Measurements from ENCODE around the gene FRA10AC1.

Gene FRA10AC1

DNA sequence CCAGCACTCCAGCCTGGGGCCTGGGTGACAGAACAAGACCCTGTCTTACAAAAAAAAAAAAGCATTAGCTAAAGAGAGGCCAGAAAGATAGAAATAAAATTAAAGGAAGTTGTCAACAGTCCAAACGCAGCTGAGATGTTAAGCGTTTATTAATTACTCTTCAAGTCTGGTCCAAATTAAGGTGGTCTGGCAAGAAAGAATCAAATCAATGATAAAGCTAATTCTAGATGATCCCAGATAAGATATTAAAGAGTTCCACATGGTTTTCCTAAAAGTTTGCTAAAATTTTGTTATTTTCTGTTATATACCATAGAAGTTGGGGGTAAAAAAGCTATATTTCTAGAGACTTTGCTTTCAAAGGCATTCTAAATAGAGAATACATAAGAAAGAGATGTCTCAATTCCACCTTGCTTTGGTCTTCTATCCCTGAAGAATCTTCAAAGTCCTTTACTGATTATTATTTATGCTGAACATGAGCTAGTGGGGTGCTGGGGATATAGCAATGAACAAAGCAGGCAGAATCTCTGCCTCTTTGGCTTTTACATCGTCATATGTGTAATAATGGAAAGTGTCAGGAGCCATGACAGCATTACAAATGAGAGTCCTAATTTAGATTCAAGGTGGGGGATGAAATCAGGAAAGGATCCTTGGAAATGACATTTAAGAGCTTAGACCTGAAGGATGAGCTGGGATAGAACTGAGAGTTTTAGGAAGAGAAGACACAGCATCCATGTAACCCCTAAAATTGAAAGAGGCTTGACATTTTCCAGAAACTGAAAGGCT, 23.4 kb downstream of the FRA10AC1 start:
- H3K27me3 Mint-ChIP-seq, result no peaks in the 10 kb centered on the region
- no peaks in the 10 kb centered on the region for H3K9me3 Mint-ChIP-seq
- no peak overlapping the region for H3K4me3 Mint-ChIP-seq
- DNase-seq, result no peak
- peaks cover 13 to 31% of the 10 kb centered on the region in 2 donors for H3K36me3 Mint-ChIP-seq
- H3K4me1 Mint-ChIP-seq, result no peaks in the 10 kb centered on the region
- no peak for ATAC-seq (replicated peaks)
- H3K27ac Mint-ChIP-seq, result no peak overlapping the region

DNA sequence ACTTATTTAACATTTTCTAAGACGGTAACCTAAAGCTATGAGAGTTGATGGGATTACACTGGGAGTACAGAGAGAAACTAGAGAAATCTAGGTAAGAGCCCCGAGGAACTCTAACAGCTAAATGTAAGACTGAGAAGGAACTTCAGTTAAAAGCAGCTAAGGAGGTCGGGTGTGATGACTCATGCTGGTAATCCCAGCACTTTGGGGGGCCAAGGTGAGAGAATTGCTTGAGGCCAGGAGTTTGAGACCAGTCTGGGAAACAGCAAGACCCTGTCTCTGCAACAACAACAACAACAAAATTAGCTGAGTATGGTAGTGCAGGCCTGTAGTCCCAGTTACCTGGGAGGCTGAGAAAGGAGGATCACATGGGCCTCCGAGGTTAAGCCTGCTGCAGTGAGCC, 24.0 kb downstream of the FRA10AC1 start:
- H3K4me1 Mint-ChIP-seq, result no peaks in the 10 kb centered on the region
- DNase-seq (no peak), ATAC-seq (replicated peaks) (no peak)
- H3K27me3 Mint-ChIP-seq, result no peaks in the 10 kb centered on the region
- H3K9me3 Mint-ChIP-seq, result no peaks in the 10 kb centered on the region
- H3K27ac Mint-ChIP-seq, result no peak overlapping the region
- no peak overlapping the region for H3K4me3 Mint-ChIP-seq
- peaks cover 13 to 35% of the 10 kb centered on the region in 2 donors for H3K36me3 Mint-ChIP-seq

DNA sequence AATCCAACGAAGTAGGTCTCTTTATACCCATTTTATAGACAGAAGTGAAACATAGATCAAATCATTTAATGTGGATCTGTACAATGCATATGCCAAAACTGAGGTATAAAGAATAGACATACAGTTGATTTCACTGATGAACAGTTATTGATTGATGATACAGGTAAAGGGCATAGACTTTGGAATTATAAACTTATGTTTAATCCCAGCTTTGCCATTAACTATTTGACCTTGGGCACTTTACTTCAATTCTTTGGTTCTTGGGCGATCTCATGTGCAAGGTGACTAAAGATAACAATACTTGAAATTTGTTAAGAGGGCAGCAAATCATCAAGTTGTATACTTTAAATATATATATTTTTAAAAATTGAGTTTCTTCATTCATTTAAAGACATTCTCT, 28.6 kb downstream of the FRA10AC1 start:
- ATAC-seq (replicated peaks) (no peak), DNase-seq (no peak)
- Mint-ChIP-seq H3K36me3 (peaks cover 14 to 46% of the 10 kb centered on the region in 2 donors), H3K27me3 (no peaks in the 10 kb centered on the region), H3K4me3 (no peak overlapping the region), H3K4me1 (no peaks in the 10 kb centered on the region), H3K9me3 (no peaks in the 10 kb centered on the region), H3K27ac (no peak overlapping the region)

DNA sequence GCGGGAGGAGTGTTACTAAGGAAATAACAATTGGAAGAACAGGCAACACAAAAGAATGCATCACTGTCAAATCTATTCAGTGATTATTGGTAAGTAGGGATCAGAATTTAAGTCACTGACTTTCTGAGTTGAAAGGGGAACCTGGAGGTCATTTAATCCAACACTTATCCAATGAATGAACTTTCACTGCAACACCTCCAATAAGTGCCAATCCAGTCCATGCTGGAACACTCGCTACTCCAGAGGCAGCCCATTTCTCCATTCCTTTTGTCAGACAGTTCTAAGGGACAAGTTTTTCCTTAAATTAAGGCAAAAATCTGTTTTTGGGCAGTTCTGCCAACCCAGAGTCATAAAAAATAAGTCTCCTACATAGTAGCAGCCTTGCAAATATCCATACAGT, 29.5 kb downstream of the FRA10AC1 start:
- H3K9me3 Mint-ChIP-seq, result no peaks in the 10 kb centered on the region
- no peak overlapping the region for H3K4me3 Mint-ChIP-seq
- peaks cover 18 to 43% of the 10 kb centered on the region in 2 donors for H3K36me3 Mint-ChIP-seq
- H3K4me1 Mint-ChIP-seq, result no peaks in the 10 kb centered on the region
- H3K27me3 Mint-ChIP-seq, result no peaks in the 10 kb centered on the region
- ATAC-seq (replicated peaks) (no peak), DNase-seq (no peak)
- H3K27ac Mint-ChIP-seq, result no peak overlapping the region

DNA sequence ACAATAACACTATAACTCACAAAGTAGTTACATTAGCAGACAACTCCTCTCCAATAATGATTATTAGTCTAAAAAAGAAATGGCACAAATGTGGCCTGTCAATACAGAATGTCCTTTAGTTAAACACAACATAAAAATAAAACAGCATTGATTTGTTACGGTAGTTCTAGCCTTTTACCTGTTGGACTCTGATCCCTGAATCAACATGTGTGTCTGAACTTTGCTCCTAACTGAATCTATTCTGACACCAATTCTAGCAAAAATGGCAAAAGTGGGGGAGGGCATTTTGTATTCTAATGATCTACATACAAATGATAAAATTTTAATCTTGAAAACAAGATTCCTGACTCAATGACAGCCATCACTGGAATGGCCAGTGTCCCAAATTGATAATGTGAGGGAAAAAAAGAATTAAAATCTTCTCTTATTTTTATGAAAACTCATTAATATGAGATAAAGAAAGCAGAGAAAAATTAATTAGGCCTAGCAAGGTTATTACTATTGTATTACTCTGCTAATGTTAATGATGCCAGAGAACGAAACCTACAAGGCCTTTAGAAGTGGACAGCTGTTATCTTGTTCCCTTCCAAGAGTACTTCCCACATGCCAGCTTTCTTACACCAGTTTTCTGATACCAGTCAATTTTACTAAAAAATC, 30.2 kb downstream of the FRA10AC1 start:
- DNase-seq (no peak), ATAC-seq (replicated peaks) (no peak)
- H3K4me1 Mint-ChIP-seq, result no peaks in the 10 kb centered on the region
- H3K27ac Mint-ChIP-seq, result no peak overlapping the region
- peaks cover 15 to 40% of the 10 kb centered on the region in 2 donors for H3K36me3 Mint-ChIP-seq
- no peaks in the 10 kb centered on the region for H3K27me3 Mint-ChIP-seq
- no peaks in the 10 kb centered on the region for H3K9me3 Mint-ChIP-seq
- H3K4me3 Mint-ChIP-seq, result no peak overlapping the region

DNA sequence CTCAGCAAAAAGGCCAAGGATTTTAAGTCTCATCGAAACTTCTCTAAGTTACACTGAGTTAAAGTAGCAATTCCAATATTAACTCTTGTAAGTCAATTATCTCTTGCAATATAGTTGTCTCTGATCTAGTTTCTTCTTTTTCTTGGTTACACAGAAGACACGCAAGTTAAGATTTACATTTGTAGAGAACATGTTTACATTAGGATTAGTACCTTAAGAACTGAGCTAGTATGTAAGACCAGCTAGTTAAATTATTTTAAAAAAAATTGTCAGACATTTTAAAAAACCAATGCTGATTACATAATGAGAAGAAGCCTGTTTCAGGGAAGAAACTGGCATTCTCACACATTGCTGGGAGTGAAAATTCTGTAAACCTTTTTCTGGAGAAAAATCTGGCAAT, 31.4 kb downstream of the FRA10AC1 start:
- ATAC-seq (replicated peaks) (no peak), DNase-seq (no peak)
- Mint-ChIP-seq H3K27me3 (no peaks in the 10 kb centered on the region), H3K36me3 (peaks cover 14 to 40% of the 10 kb centered on the region in 2 donors), H3K27ac (no peak overlapping the region), H3K4me3 (no peak overlapping the region), H3K4me1 (no peaks in the 10 kb centered on the region), H3K9me3 (no peaks in the 10 kb centered on the region)

DNA sequence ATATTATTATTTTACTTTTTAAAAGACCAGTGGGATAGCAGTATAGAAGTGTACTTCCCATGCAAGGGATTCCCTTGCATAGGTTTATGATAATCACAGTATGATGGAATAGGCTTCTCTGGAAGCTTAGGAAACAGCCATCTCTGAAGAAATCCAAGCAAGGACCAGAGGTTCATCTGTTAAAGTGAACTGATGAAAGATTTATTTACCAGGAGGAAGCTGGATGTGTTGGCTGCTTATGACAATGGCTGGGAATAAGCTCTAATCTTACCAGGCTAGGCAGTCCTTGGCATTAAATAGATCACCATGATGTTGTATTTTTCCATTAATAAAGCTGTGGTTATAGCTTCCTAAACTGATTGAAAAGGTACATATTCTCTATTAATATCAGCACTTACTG, 32.0 kb downstream of the FRA10AC1 start:
- H3K36me3 Mint-ChIP-seq, result peaks cover 14 to 40% of the 10 kb centered on the region in 2 donors
- ATAC-seq (replicated peaks), result no peak

DNA sequence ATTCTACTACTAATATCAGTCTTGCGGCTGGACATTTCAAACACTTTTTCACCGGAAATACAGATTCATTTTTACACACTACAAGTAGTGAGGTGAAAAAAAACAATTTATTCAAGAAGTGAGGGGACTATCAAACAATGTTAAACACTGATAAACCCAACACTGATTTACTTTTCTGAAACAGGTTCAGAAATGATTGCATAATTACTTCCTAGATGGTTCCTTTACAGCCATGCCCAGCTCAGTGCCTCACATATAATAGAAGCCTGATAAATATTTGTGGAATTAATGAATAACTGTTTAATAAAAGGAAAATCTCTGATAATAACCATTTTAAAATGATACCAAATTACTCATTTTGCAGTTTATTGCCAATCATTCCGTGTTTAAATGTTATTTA, 34.6 kb downstream of the FRA10AC1 start:
- Mint-ChIP-seq H3K4me1 (no peaks in the 10 kb centered on the region), H3K27me3 (no peaks in the 10 kb centered on the region), H3K4me3 (no peak overlapping the region), H3K27ac (no peak overlapping the region), H3K9me3 (no peaks in the 10 kb centered on the region), H3K36me3 (peaks cover 12 to 25% of the 10 kb centered on the region in 2 donors)
- DNase-seq (no peak), ATAC-seq (replicated peaks) (no peak)

More for the DNA sequence above, 32.0 kb downstream of the FRA10AC1 start:
- H3K4me1 Mint-ChIP-seq, result no peaks in the 10 kb centered on the region
- H3K27me3 Mint-ChIP-seq, result no peaks in the 10 kb centered on the region
- H3K9me3 Mint-ChIP-seq, result no peaks in the 10 kb centered on the region
- DNase-seq, result no peak
- H3K4me3 Mint-ChIP-seq, result no peak overlapping the region
- no peak overlapping the region for H3K27ac Mint-ChIP-seq

DNA sequence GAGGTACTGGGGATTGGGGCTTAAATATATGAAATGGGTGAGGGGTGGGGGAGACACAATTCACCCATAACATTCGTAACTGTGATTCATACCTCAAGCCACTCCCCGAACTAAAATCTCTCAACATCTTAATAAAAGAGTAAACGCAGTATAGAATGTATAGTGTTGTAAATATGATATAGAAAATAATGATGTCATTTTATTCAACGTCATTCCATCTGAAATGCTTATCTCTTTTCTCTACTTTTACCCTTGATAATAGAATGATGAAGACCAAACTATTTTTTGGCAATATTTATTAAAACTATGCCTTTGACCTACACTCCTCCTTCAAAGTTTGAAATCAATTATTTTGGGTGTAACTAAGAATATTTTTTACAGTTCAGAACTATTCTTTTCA, 36.4 kb downstream of the FRA10AC1 start:
- no peaks in the 10 kb centered on the region for H3K4me1 Mint-ChIP-seq
- DNase-seq (no peak), ATAC-seq (replicated peaks) (no peak)
- no peak overlapping the region for H3K27ac Mint-ChIP-seq
- H3K27me3 Mint-ChIP-seq, result no peaks in the 10 kb centered on the region
- H3K9me3 Mint-ChIP-seq, result no peaks in the 10 kb centered on the region
- peaks cover 14 to 29% of the 10 kb centered on the region in 2 donors for H3K36me3 Mint-ChIP-seq
- H3K4me3 Mint-ChIP-seq, result no peak overlapping the region

DNA sequence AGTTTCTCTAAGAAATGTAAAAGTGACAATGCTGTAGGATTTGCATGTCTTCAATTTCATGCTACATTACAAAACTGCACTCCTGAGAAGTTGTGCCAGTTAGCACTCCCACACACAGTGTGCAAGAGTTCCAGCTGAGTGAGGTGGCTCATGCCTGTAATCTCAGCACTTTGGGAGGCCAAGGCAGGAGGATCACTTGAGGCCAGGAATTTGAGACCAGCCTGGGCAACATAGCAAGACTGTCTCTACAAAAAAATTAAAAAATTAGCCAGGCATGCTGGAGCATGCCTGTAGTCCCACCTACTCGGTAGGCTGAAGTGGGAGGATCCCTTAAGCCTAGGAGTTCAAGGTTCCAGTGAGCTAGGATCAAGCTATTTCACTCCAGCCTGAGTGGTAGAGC, 44.6 kb downstream of the FRA10AC1 start:
- DNase-seq (no peak), ATAC-seq (replicated peaks) (no peak)
- H3K27ac Mint-ChIP-seq, result no peak overlapping the region
- H3K9me3 Mint-ChIP-seq, result no peaks in the 10 kb centered on the region
- H3K36me3 Mint-ChIP-seq, result peaks cover 17 to 20% of the 10 kb centered on the region in 2 donors
- no peak overlapping the region for H3K4me3 Mint-ChIP-seq
- no peaks in the 10 kb centered on the region for H3K27me3 Mint-ChIP-seq
- H3K4me1 Mint-ChIP-seq, result no peaks in the 10 kb centered on the region

DNA sequence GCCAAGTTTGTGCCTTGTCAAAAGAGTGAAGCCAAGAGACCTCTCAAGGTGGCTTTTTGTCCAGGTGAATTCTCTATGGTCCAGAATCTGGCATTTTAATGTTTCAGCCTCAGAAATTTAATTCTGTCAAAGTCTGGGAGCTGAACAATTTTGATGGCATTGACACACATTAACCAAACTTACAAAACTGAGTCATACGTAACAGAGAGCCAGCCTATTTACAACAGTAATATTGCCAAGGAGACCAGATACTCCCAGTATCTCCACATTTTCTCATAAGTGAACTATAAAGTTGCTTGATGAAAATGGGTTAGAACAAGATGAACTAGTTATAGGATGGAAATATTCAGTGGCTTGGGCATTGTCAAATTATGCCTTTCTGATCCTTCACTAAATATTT, 46.2 kb downstream of the FRA10AC1 start:
- Mint-ChIP-seq H3K36me3 (peaks cover 15 to 18% of the 10 kb centered on the region in 2 donors), H3K27me3 (no peaks in the 10 kb centered on the region), H3K4me3 (no peak overlapping the region), H3K27ac (no peak overlapping the region), H3K4me1 (no peaks in the 10 kb centered on the region), H3K9me3 (peaks cover 0 to 2% of the 10 kb centered on the region in 2 donors)
- ATAC-seq (replicated peaks) (no peak), DNase-seq (no peak)

DNA sequence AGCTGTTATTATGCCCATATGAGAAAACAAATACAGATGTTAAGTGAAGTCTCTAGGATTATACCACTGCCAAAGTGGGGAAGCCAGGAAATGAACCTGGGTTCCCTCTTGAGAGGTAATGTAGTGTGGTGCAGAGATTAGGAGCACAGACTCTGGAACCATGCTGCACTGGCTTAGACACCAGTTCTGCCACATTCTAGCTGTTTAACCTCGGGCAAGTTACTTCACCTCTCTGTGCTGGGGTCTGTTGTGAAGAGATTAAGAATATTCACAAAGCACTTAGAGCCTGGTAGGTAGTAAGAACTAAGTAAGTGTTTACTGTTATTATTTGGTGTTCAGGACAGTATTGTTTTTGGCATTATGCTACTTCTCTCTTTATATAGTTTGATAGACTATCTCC, 48.2 kb downstream of the FRA10AC1 start:
- H3K4me3 Mint-ChIP-seq, result no peak overlapping the region
- peaks cover 0 to 5% of the 10 kb centered on the region in 2 donors for H3K9me3 Mint-ChIP-seq
- no peak overlapping the region for H3K27ac Mint-ChIP-seq
- H3K27me3 Mint-ChIP-seq, result no peaks in the 10 kb centered on the region
- H3K36me3 Mint-ChIP-seq, result peaks cover 0 to under 1% of the 10 kb centered on the region in 2 donors
- no peaks in the 10 kb centered on the region for H3K4me1 Mint-ChIP-seq
- ATAC-seq (replicated peaks) (no peak), DNase-seq (no peak)

DNA sequence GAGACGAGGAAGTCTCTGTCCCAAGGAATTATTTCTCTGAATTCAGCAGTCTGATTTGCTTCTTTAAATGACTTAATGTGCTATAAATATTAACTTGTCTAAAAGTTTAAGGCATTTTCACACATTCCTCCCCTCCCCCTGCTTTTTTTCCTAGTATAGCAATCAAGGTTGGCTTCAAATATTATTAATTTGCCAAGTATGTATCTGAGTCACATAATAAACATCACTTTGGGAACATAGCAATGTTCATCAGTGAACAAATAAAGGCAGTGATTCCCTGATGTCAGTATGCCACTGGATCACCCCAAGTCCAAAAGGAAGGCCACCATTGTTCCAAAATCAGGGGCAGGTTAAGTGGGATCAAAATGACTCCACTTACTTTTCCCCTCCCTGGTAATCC, 49.5 kb downstream of the FRA10AC1 start:
- Mint-ChIP-seq H3K27me3 (no peaks in the 10 kb centered on the region), H3K27ac (no peak overlapping the region), H3K4me1 (no peaks in the 10 kb centered on the region), H3K9me3 (peaks cover 0 to 5% of the 10 kb centered on the region in 2 donors), H3K36me3 (no peaks in the 10 kb centered on the region), H3K4me3 (no peak overlapping the region)
- DNase-seq (no peak), ATAC-seq (replicated peaks) (no peak)

DNA sequence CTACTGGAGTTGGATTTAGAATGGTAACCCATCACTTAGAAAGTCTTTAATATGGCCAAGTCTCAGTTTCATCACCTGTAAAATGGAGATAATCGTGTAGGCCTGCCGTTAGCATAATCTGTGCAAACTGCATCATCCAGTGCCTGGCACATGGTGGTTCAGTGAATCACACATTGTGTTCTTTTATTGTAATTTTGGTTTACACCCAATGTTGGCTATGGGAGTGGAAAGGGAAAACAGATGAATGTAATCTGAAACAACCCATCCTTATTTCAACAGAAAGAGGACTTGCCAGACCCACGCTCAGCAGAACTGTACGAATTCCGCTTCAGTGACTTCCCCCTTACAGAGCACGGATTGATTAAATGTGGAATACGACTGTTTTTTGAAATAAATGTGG, 62.6 kb downstream of the FRA10AC1 start:
- Mint-ChIP-seq H3K4me3 (no peak overlapping the region), H3K27ac (no peak overlapping the region), H3K27me3 (peaks cover 17 to 27% of the 10 kb centered on the region in 2 donors), H3K9me3 (peaks cover 0 to 4% of the 10 kb centered on the region in 2 donors), H3K36me3 (no peaks in the 10 kb centered on the region), H3K4me1 (no peaks in the 10 kb centered on the region)
- DNase-seq (no peak), ATAC-seq (replicated peaks) (no peak)

Measured in stimulated activated naive B cell treated with anti-CD40 and anti-IgM and Interleukin-4, amounts not matched to agents 10 μg/mL and 1 μg/mL and 100 μg/mL, for 72 hours (primary cell).